Measurements from ENCODE around the gene PRELP.
"Not testable (repeated sequence)": the region's sequence is repeated elsewhere in the genome, so short reads cannot be mapped to it uniquely, and the experiment has no call there.

PRELP gene

GRCh38 chr1:203454986-203455471 is 20.6 kb upstream of the PRELP start:
- no peak for DNase-seq

- DNase-seq, result no peak
These were observed 19.9 kb upstream of the PRELP start for GRCh38 chr1:203455706-203456105.

GRCh38 chr1:203456577-203456976 is 19.0 kb upstream of the PRELP start:
- no peak for DNase-seq

GRCh38 chr1:203458078-203458477 is 17.5 kb upstream of the PRELP start:
- no peak for DNase-seq

GRCh38 chr1:203459671-203460201 is 15.9 kb upstream of the PRELP start:
- no peak for DNase-seq

GRCh38 chr1:203461717-203462116 is 13.9 kb upstream of the PRELP start:
- DNase-seq, result no peak

GRCh38 chr1:203462143-203462542 is 13.5 kb upstream of the PRELP start:
- DNase-seq, result no peak

- no peak for DNase-seq
These were observed 12.7 kb upstream of the PRELP start for GRCh38 chr1:203462878-203463277.

- no peak for DNase-seq
These were observed 12.0 kb upstream of the PRELP start for GRCh38 chr1:203463469-203464062.

GRCh38 chr1:203464226-203464625 is 11.4 kb upstream of the PRELP start:
- no peak for DNase-seq

- no peak for DNase-seq
These were observed 10.9 kb upstream of the PRELP start for GRCh38 chr1:203464743-203465142.

- DNase-seq, result no peak
These were observed 10.3 kb upstream of the PRELP start for GRCh38 chr1:203465146-203465798.

GRCh38 chr1:203465948-203466347 is 9.7 kb upstream of the PRELP start:
- no peak for DNase-seq

- DNase-seq, result not testable (repeated sequence)
These were observed 8.6 kb upstream of the PRELP start for GRCh38 chr1:203466906-203467549.

- no peak for DNase-seq
These were observed 8.1 kb upstream of the PRELP start for GRCh38 chr1:203467550-203467921.

- DNase-seq, result no peak
These were observed 7.3 kb upstream of the PRELP start for GRCh38 chr1:203468326-203468725.

- DNase-seq, result no peak
These were observed 5.4 kb upstream of the PRELP start for GRCh38 chr1:203470240-203470639.

GRCh38 chr1:203471841-203472240 is 3.8 kb upstream of the PRELP start:
- DNase-seq, result no peak

- no peak for DNase-seq
These were observed 2.3 kb upstream of the PRELP start for GRCh38 chr1:203473281-203473680.

- no peak for DNase-seq
These were observed 1.8 kb upstream of the PRELP start for GRCh38 chr1:203473781-203474305.

- no peak for DNase-seq
These were observed 709 bp downstream of the PRELP start for GRCh38 chr1:203476216-203476814.

GRCh38 chr1:203477748-203478147 is 2.1 kb downstream of the PRELP start:
- no peak for DNase-seq

GRCh38 chr1:203478231-203478630 is 2.6 kb downstream of the PRELP start:
- DNase-seq, result no peak
